CD4-positive, alpha-beta T cell treated with Interleukin-10 for 1 hour (primary cell): Measurements from ENCODE around the gene DNM1L.
"Not testable (repeated sequence)": the region's sequence is repeated elsewhere in the genome, so short reads cannot be mapped to it uniquely, and the experiment has no call there.

Experiments
- DNase-seq: peaks from one replicate; pipeline ENCODE4 v3.0.0-alpha.2; 2020

DNM1L gene

DNA sequence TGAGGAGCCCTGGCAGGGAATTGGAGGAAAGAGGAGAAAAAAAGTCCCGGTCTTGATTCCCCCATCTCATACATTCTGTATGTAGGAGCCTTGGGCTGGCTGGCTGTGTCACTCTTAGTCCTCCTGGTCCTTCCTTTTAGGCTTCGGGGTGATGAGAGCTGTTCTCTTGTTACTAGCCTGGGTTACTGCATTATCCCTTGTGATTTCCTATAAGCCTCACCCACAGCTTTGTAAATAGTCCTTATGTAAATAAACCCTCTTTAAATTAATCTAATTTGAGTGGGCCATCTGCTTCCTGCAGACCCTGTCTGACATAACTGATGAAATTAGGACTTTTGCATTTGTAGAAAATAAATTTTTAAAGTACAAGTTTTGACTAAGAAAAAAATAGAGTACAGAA lies 19.2 kb downstream of the DNM1L start:
- no peak for DNase-seq

GRCh38 chr12:32699437-32699836 lies 20.3 kb downstream of the DNM1L start:
- not testable (repeated sequence) for DNase-seq

GRCh38 chr12:32702473-32702872 lies 23.4 kb downstream of the DNM1L start:
- DNase-seq: no peak

- DNase-seq: no peak
Observed at GRCh38 chr12:32702946-32703345, 23.8 kb downstream of the DNM1L start.

- no peak for DNase-seq
Observed at GRCh38 chr12:32705783-32706182, 26.7 kb downstream of the DNM1L start.

DNA sequence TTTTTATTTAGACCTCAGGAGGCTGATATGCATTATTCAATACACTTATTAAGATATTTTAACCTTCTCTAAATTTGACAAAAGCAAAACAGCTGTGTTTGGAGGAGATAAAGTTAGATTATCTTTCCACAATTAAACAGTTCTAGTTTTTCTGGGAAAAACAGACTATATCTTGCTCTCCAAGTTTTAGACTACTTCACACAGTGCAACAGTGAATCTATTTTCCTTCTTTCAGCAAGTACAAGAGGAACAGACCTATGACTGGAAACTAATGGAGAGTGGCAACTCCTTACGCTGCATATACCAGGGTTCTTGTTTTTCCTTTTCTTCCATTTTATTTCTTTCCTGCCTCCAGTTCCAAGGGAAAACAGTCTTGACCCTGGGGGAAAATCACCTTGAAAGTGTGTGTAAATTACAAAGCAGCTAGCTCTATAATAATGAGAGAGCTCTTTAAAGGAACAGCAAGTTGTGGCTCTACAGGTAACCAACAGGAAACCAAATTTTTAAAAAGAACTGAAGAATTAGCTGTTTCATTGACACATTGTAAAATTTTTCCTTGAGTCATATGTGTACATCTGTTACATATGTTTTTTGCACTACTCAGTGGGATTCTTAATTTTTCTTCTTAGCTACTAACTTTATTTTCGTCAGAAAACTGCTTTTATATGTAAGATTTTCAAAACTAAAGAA lies 27.4 kb downstream of the DNM1L start:
- no peak for DNase-seq

GRCh38 chr12:32708926-32709325 lies 29.8 kb downstream of the DNM1L start:
- no peak for DNase-seq

GRCh38 chr12:32714772-32715171 lies 35.7 kb downstream of the DNM1L start:
- DNase-seq: no peak

DNA sequence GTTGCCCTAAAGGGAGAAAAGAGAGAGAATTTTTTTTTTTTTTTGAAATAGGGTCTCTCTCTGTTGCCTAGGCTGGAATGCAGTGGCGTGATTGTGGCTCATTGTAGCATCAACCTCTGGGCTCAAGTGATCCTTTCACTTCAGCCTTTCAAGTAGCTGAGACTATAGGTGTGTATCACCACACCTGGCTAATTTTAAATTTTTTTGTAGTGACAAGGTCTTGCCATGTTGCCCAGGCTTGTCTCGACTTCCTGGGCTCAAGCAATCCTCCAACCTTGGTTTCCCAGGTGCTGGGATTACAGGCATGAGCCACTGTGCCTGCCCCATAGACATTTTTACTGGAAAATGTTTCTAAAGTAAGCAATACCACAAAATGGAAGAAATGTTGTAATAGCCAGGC lies 39.8 kb downstream of the DNM1L start:
- no peak for DNase-seq

- DNase-seq: not testable (repeated sequence)
Observed at GRCh38 chr12:32725308-32725707, 46.2 kb downstream of the DNM1L start.

- DNase-seq: no peak
Observed at GRCh38 chr12:32726286-32726685, 47.2 kb downstream of the DNM1L start.

DNA sequence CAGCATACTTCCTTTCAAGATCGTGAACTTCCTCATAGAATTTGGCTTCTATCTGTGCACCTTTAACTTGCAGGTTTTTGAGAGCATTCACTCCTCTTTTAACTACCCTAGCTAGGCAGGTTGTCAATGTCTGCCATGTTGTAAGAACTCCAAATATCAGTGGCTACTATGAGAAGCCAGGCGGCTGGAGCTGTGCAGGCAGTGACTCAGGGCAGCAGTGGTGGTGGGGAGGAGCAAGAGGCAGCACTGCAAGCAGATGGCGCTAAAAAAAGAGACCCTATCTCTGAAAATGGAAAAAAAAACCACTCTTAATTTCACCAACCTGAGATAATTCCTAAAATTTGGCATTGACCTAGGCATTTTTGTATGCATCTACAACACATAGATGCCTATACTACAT lies 48.1 kb downstream of the DNM1L start:
- DNase-seq: no peak

DNA sequence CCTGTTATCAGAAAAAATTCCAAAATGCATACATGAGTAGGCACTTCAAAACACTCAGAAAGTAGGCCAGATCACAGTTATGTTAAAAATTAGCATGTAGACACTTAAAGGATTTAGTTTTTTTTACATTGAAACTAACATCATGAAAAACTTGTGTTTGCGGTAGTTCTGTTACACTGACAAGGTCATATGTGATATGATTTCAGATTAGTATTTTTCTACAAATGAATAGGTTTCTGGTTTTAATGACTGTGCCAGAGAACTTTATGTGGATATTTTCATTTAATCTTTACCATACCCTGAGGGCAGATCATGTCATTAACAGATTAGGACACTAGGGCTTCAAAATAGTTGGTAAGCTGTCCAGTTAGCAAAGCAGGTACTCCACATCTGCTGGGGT lies 55.9 kb downstream of the DNM1L start:
- no peak for DNase-seq

DNA sequence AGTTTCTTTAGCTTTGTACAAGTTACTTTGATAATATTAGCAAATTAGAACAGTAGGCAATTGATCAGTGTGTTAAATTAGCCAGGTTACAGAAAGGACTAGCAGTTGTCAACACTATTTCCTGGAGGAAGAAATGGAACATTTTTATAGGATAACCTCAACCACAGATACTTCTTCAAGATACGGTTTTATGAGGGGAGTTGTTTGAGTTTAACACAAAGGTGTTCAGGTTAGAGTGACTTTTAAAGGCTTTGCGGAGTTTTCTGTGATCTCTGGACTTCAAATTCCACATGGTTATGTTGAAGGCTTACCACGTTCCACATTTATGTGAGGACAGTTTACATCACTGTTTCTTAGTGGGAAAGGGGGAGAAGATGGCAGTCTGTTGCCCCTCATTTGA lies 57.3 kb downstream of the DNM1L start:
- DNase-seq: no peak

- no peak for DNase-seq
Observed at GRCh38 chr12:32737715-32738114, 58.6 kb downstream of the DNM1L start.

GRCh38 chr12:32739279-32739678 lies 60.2 kb downstream of the DNM1L start:
- no peak for DNase-seq

DNA sequence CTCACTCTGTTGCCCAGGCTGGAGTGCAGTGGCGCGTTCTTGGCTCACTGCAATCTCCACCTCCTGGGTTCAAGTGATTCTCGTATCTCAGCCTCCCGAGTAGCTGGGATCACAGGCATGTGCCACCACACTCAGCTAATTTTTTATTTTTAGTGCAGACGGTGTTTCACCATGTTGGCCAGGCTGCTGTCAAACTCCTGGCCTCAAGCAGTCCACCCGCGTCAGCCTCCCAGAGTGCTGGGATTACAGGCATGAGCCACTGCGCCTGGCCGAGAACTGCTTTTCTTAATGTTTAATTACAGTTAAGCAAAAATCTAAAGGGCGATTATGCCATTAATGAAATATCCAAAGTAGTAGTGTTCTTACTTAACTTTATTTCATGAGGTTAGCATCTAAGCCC lies 63.0 kb downstream of the DNM1L start:
- DNase-seq: no peak

- no peak for DNase-seq
Observed at GRCh38 chr12:32743264-32743663, 64.2 kb downstream of the DNM1L start.

GRCh38 chr12:32753605-32754004 lies 74.5 kb downstream of the DNM1L start:
- no peak for DNase-seq

- DNase-seq: no peak
Observed at GRCh38 chr12:32754111-32754510, 75.0 kb downstream of the DNM1L start.

- peak; percentile 77 for DNase-seq
Observed at GRCh38 chr12:32755051-32755653, 76.1 kb downstream of the DNM1L start.

DNA sequence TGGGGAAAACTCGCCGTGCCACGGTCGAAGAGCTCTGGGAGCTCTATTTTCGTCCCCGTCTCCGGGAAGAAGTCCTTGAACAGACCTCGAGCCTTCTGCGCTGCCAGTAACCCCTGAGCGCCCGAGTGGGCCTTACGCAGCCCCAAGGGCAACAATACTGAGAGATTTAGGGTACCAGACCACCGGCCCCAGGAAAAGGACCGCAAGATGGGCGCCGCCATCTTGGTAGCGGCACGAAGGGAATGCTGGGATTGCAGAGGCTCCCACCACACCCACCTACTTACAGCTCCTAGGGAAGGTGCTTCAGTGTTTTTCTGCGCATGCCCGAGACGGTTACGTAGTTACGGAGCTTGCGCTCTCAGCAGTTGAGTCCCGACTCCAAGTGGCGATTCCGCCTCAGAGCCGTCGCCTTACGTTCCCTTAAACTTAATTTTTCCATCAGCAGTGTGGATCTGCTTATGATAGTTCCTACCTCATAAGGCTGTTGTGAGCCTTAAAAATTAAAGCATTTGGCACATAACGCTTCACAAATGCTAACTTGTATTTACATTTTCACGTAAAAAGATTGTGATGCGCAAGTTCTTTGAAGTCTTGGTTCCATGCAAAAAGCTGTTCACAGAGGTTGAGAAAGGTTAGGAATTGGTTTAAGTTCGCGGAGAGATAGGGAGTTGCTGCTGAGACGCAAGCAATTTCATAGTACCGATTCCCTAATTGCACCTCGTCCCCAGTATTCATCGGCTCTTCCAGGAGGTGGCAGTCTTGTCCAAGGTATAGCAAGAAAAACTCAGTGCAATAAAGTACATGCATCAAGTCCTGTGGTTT lies 76.8 kb downstream of the DNM1L start, which contains the start of gene YARS2:
TSS of gene YARS2 (minus strand) at position 244 of the 822 bp plus-strand sequence. CDS start at position 221, 23 bp downstream.
- DNase-seq: peak; percentile 92

DNA sequence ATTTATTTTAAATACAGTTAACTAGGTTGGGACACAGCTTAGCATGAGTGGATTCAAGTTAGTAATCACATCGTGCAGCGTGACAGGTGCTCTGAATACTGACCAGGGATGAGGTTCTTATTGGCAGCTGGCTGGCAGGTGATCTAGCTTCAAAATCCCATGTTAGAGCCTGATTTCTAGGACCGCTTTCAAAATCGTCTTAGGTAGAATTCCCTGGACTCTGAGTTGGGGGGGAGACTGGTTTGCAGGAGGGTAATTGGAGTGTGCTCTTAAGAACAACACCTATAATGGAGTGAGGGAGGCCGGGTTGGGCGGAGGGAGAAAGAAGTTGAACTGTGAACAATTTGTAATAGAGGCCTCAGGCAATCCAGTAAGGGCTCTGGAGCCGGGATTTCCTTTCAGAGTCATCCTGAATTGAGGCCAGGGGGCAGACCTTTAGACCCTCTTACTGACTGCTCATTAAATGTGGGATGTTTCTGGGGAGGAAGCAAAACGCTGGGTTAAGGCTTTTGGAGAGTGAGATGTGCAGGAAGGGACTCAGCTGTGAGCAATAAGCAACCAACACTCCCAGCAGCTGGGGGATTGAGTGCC lies 77.5 kb downstream of the DNM1L start:
- DNase-seq: no peak

DNA sequence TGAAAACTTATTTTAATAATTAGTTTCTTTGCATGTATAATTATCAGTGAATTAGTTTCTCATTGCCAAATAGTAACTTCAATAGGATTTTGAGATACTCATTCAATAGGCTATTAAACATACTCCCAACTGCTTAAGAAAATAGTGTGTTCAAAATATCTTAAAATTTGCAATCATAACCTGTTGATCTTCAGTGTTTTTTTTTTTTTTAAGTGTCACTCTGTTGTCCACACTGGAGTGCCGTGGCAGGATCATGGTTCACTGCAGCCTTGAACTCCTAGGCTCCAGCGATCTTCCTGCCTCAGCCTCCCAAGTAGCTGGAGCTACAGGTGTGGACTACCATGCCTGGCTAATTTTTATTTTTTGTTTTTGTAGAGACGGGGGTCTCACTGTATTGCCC lies 78.1 kb downstream of the DNM1L start:
- DNase-seq: no peak
